ENCODE results near the gene ERICH3.

The ERICH3 gene, protein sequence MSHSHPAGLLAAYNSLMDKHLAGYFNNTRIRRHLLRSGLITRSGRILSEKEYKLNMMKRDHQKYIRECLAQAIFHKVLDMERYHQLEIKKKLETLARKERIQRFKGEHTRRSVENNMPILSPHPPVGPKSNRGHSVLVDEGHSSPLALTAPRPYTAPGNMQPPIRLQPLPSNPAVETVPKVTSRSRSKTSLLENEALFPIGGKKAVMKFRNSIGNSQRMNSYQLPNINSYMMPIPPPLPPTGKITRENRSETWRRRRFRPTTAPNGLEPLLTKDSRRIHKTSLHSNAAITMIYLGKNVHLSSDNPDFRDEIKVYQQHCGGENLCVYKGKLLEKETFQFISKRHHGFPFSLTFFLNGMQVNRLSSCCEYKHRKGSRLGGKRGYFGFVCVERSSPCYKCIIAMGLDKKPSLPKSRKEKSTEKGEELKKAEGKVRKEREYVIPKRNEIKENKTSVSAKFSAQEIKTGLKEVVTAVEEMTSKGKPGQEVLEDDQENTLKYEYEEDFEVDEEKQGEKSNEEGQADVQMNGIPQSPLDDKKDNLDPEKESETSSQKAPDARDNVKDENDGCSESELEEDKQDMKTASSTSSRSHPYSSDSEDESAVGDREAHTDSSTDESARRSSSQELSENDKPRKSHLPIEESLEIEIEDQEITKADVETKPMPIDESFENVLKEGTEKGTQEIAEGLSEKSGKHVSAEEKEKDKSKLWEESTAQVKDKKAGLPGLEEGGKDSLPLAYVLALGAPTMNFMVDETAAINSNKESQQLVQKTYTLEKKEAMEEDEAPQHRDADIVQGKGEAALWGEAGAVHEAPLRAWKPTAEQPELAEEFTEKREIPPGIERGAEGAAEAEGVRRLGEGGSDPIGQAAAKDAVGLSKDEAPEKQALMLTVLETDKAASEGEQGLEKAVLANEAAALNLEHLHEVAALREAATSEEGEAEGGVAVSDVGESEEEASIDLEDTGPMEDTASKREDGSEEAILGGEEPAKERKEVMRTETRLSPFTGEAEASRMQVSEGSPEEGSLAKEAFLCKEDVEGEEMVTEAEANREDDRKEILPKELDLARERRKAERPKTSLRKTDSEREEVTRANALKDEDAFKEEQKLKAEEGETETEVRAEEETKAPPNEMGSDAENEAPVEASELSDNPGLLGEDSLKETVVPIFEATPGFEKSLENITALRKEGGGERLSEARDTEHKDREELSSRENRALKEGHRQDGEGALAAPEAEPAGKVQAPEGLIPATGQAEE (N-terminal part only)

DNA sequence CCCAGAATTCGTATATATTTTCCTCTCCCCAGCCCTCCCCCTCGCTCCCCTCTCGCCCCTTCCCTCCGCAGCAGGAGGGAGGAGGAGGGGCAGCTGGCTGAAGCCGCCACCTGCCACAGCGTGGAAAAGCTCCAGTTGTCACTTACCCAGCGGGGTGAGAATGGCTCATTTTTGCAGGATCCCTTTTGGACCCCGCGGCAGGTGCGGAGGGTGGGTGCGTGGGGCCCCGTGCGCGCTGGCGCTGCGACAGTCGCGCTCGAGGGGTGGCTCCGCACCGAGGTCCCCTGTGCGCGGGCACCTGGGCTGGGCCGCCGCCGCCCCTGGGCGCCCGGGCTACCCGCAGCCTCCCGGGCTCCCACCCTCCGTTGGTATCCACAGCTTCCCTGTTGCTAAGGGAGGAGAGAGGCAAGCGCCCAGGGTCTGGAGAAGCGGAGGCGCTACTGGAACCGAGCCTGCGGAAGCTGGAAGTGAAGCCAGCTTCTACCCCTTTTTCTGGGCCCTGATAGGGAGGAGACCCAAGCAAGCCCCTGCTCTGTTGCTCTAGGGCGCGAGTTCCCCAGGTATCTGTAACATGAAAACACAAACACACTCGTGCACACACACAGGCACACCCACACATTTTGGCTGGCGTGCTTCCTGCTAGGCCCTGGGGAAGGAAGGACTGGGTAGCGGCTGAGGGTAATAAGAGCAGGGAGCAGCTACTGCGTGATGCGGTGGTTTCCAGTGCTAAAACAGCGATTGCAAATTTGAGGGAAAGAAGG, at the start of gene ERICH3:
Gene ERICH3, minus strand, starts transcription at position 442 of the 761 bp plus-strand sequence. Its CDS starts 273 bp downstream, at position 169.
- H3K4me3 ChIP-seq (ENCODE audit: low read length): peak within 1 kb of the TSS; percentile 11; the same call in 1 of the 2 replicates
- TF ChIP-seq ZNF274 (IDR thresholded peaks at IDR 0.05; ENCODE audit: low read depth, low read length): no peak

DNA sequence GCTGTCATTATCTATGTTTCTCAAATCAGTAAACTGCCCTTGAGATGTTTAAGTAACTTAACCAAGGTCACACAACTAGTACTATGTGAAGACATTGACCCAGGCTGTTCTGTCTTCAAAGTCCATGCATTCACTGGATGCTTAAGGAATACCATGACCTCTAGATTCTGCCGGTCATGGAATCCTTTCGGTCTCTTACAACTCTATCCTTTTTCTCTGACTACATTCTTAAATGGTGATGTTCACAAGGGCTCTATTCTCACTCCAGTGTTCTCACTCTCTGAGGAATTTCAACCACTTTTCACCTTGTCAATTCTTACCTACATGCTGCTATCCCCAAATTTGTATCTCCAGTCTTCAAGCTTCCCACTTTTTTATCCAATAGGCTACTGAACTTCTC, 44.0 kb upstream of the ERICH3 start:
- H3K4me3 ChIP-seq (ENCODE audit: low read length): no peak overlapping the region
- TF ChIP-seq ZNF274 (IDR thresholded peaks at IDR 0.05; ENCODE audit: low read depth, low read length): no peak

DNA sequence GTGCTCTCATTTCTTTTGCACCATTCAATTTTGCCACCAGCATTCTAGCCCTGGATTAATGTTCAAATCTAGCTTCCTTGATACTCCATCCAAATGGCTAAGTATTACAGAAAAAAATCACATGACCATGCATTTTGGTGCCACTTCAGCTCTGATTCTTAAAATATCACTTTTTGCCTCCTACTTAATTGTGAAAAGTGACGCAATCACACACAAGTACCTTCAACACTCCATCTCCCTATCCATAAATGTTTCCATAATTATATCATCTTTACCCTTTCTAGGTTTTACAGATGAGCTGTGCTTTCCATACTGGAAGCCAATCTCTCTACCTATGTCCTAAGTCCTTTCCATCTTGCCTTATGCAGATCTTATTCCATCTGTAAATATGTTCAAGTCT, 43.2 kb upstream of the ERICH3 start:
- TF ChIP-seq ZNF274 (IDR thresholded peaks at IDR 0.05; ENCODE audit: low read depth, low read length): no peak
- H3K4me3 ChIP-seq (ENCODE audit: low read length): no peak overlapping the region

DNA sequence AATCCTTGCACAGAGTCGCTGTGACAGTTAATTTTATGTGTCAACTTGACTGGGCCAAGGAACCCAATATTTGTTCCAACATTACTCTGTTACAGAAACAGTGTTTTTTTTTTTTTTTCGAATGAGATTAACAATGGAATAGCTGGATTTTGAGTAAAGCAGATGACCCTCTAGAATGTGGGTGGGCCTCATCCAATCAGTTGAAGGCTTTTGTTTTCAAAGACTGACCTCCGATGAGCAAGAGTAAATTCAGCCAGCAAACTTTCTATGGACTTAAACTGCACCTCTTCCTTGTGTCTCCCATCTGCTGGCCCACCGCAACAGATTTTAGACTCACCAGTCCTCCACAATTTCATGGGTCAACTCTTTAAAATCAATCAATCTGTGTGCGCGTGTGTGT, 42.2 kb upstream of the ERICH3 start:
- no peak overlapping the region for H3K4me3 ChIP-seq (ENCODE audit: low read length)
- no peak for TF ChIP-seq ZNF274 (IDR thresholded peaks at IDR 0.05; ENCODE audit: low read depth, low read length)

DNA sequence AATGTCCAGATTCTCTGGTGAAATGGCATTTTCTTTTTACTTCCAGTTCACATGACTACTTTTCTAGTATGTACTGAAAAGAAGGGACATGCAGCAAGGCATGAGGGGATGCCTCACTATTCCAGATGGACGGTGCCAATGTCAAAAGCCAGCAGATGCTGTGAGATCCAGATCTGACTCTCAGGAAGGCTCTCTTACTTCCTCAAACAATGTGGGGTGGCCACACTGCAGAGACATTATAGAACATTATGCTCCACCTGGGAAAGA, 41.6 kb upstream of the ERICH3 start:
- H3K4me3 ChIP-seq (ENCODE audit: low read length): no peak overlapping the region
- TF ChIP-seq ZNF274 (IDR thresholded peaks at IDR 0.05; ENCODE audit: low read depth, low read length): no peak

DNA sequence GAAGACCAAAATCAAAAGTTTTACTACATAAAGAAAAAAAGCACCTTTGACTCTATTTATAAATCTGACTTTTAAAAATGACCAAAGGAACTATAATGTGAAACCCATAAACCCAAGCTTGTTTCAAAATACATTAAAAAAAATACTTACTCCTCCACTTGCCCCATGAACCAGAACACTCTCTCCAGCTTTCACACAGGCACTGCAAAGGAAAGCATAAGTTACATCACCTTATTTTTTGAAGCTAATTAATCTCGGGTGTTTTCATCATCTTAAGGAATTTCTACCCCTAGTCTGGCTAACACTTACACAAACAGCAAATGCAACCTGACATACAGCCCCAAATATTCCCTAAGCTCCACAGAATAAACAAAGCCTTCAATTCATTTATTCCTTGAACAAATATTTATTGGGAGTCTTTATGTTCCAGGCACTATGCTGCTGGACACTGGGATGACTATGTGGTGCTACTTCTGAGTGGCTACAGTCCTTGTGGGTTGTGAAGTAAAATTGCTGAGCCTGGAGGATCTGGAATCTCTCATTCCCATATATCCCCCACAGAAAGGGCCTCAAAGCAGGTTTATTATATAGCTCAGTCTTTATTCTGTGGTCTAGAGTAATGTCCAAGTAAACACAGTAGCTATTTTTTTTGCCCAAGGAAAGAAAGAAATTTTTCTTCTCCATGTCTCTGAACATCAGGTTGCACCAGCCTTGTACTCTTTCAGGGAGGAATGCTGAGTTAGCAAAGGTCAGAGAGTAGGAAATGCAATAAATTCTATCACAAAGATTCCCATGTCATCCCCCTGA, 41.0 kb upstream of the ERICH3 start:
- H3K4me3 ChIP-seq (ENCODE audit: low read length): no peak overlapping the region
- TF ChIP-seq ZNF274 (IDR thresholded peaks at IDR 0.05; ENCODE audit: low read depth, low read length): no peak

DNA sequence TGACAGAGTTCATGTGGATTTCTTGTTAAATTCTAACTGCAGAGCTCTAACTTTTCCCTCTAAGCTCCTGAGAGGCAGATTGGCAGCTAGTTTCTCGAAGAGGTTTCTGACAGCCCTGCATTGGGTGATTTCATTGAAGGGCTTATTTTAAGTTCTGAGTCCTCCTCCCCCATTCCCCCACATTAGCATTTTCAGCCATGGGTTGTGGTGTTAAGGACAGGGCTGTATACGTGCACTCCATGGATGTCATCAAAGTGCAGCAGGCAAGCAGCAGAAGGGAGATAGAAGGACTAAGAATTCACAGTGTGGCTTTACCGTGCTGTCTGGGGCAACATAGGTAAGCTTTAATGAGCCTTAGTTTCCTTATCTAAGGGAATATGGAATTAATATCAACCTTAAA, 40.3 kb upstream of the ERICH3 start:
- H3K4me3 ChIP-seq (ENCODE audit: low read length): no peak overlapping the region
- TF ChIP-seq ZNF274 (IDR thresholded peaks at IDR 0.05; ENCODE audit: low read depth, low read length): no peak

DNA sequence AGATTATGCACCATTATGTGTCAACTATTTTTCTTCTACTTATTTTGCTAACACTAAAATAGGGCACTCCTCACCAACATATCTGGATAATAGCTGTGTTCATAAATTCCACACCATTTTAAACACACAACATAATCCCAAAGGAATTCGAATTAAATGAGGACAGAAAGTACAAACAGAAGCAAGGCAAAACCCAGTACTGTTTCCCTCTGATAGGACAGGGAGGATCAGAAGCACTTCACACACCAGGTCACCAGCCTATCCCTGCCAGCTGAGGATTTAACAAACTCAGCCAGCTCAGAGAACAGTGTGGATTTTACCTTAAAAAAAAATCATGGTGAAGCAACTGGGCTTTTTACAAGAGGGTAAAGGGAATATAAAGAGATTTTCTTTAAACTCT, 39.3 kb upstream of the ERICH3 start:
- TF ChIP-seq ZNF274 (IDR thresholded peaks at IDR 0.05; ENCODE audit: low read depth, low read length): no peak
- no peak overlapping the region for H3K4me3 ChIP-seq (ENCODE audit: low read length)

DNA sequence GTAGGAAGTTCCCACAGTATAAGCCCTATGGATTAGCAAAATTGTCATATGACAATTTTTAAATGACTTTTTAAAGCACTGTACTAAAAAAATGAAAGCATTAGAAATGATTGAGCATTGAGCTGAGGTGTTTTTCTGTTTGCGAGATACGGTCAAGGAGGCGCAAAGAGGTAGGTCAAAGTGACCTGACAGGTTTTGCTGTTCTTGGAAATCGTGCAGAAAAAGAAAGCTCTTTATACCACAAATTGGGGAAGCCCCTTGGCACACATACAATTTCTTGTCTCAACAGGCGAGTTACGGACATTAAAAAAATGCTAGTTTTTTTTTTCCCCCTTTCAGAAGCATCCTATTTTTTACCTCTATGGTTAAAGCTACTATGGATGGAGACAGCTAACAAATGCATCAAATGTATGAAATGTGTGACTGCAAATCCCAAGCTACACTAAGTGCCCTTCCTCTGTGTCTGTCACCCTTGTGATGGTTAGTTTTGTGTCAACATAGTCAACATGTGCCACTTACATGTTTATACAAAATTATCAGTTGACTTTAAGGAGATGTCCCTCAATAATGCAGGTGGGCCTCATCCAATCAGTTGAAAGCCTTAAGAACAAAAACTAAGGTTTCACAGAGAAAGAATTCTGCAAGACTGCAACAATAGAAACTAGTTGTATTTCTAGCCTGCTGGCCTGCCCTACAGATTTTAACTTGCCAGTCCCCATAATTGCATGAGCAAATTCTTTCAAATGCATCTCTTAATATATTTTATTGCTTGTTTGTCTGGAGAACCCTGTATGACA, 30.0 kb upstream of the ERICH3 start:
- no peak overlapping the region for H3K4me3 ChIP-seq (ENCODE audit: low read length)
- no peak for TF ChIP-seq ZNF274 (IDR thresholded peaks at IDR 0.05; ENCODE audit: low read depth, low read length)

DNA sequence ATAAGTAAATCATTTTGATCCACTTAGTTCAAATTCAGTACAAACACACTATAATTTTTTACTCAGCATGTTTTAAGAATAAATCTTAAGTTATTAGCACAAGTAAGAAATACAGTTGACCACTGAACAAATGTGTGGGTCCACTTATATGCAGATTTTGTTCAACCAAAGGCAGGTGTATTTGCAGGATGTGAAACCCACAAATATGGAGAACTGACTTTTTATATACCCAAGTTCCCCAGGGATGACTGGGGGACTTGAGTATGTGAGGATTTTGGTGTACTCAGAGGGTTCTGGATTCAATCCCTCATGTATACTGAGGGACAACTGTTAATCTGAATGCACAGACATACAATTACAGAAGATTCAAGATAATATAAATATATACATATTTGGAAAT, 25.7 kb upstream of the ERICH3 start:
- no peak for TF ChIP-seq ZNF274 (IDR thresholded peaks at IDR 0.05; ENCODE audit: low read depth, low read length)
- no peak overlapping the region for H3K4me3 ChIP-seq (ENCODE audit: low read length)

DNA sequence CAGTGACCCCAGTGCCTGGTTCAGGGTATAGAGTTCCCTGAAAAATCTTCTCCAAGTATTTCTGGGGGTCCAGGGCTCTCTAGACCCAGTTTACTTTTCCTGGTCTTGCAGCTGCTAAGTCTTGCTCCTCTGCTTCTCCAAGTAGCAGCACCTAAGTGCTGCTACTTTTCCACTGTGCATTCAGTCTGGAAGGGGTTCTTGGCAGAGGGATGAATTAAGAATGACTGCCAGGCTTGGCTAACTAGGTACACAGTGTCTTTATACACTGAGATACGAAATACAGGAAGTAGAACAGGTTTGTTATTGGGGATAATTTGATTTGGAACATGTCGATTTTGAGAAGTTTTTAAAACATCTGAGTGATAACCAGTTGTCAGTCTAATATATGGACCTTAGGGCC, 24.2 kb upstream of the ERICH3 start:
- H3K4me3 ChIP-seq (ENCODE audit: low read length): no peak overlapping the region
- no peak for TF ChIP-seq ZNF274 (IDR thresholded peaks at IDR 0.05; ENCODE audit: low read depth, low read length)

DNA sequence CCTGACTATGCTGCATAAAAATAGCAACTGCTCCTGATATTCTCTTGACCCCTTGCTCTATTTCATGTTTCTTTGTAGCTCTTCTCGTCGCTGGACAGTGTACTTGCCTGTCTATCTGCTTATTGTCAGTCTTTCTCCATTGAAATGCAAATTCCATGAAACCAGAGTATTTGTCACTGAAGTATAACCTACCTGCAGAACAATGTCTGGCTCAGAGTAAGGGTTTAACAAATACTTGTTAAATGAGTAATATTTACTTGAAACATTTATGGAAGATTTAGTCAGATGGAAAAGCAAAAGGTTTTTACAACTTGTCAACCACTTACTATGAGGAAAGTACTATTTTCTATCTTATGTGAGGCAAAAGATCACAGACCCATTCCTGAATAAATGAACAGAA, 19.9 kb upstream of the ERICH3 start:
- no peak overlapping the region for H3K4me3 ChIP-seq (ENCODE audit: low read length)
- TF ChIP-seq ZNF274 (IDR thresholded peaks at IDR 0.05; ENCODE audit: low read depth, low read length): no peak

Data from GM08714 (cell line).